Right lobe of liver (tissue), 4 donors: Measurements from ENCODE around the gene MYO1D.

ENCODE experiments used
- CTCF ChIP-seq, 4 donors: fragments of 200-600 bp in 3 of 4; fragments of 450-650 bp in 1 of 4; IDR thresholded peaks; one replicate each; pipeline versions ENCODE4 v1.5.1 to v1.8.0; 2016 to 2022; ENCODE audit warnings: antibody characterized with exemption in 4 of 4, mild to moderate bottlenecking in 2 of 4
- POLR2A ChIP-seq: fragments of 450-650 bp; IDR thresholded peaks from one replicate; pipeline ENCODE4 v1.6.1; 2017; ENCODE audit warnings: antibody characterized with exemption, mild to moderate bottlenecking
- donor health status: DM: no; HTN: no; CAD: no.
- donor health status: DM: no; HTN: no; CAD: no.
- donor health status: DM: no; HTN: yes; CAD: no.

DNA sequence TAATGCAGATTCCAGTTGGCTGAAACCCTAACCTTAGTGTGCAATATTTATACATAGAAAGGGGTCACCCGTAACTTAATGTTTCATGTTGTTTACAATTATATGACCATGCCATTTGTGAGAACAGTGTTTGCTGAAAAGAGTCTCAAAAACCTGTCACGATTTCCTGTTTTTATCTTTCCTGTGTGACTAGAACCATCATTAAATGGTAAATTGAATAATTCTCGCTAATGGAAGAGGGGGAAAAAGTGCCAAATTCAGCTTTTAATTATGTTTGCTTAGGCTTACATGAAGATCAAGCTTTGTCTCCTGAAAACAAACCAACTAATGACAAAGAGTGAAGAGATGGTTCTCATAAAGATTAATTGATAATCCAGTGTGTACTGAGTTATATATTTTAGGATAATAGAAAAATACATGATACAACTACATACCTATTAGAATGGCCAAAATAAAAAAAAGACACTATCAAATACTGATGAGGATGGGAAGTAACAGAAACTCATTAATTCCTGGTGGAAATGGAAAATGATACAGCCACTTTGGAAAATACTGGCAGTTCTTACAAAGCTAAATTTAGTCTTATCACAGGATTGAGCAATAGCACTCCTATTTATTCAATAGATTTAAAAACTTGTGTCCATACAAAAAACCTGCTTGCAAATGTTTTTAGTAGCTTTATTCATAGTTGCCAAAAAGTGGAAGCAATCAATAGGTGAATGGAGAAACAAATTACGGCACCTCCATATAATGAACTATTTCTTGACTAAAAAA is 248.5 kb downstream of the MYO1D start:
- no peak for TF ChIP-seq CTCF (IDR thresholded peaks at IDR 0.05)
- no peak for TF ChIP-seq POLR2A
